GM12872 (cell line): Measurements from ENCODE around the gene SASH3.

Source experiments
- TF ChIP-seq, protein P1 (sequence below): IDR thresholded peaks from 3 replicates; pipeline ENCODE4 v1.5.1; 2011; ENCODE audit warnings: low read depth, mild to moderate bottlenecking, low read length, moderate library complexity; ENCODE audit not compliant: insufficient read depth

The SASH3 gene

DNA sequence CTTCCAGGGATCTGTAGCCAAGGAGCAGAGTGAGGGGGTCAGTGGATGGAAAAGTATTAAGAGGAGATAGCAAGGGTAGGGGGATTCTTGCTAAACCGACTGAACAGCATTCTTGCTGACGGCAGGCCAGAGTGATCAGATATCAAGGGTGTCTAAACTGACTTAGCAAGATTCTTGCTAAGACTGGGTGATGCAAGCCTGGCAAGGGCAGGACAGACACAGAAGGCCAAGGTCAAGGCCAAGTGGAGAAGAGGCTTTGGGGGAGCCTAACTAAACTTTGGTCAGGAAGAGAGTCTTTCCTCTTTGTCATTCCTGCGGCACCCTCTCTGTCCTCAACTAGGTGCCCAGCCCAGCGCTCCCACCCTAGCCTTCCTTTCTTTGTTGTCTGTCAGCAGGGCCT is 40.2 kb upstream of the SASH3 start:
- TF ChIP-seq, protein P1, sequence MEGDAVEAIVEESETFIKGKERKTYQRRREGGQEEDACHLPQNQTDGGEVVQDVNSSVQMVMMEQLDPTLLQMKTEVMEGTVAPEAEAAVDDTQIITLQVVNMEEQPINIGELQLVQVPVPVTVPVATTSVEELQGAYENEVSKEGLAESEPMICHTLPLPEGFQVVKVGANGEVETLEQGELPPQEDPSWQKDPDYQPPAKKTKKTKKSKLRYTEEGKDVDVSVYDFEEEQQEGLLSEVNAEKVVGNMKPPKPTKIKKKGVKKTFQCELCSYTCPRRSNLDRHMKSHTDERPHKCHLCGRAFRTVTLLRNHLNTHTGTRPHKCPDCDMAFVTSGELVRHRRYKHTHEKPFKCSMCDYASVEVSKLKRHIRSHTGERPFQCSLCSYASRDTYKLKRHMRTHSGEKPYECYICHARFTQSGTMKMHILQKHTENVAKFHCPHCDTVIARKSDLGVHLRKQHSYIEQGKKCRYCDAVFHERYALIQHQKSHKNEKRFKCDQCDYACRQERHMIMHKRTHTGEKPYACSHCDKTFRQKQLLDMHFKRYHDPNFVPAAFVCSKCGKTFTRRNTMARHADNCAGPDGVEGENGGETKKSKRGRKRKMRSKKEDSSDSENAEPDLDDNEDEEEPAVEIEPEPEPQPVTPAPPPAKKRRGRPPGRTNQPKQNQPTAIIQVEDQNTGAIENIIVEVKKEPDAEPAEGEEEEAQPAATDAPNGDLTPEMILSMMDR = no peak

DNA sequence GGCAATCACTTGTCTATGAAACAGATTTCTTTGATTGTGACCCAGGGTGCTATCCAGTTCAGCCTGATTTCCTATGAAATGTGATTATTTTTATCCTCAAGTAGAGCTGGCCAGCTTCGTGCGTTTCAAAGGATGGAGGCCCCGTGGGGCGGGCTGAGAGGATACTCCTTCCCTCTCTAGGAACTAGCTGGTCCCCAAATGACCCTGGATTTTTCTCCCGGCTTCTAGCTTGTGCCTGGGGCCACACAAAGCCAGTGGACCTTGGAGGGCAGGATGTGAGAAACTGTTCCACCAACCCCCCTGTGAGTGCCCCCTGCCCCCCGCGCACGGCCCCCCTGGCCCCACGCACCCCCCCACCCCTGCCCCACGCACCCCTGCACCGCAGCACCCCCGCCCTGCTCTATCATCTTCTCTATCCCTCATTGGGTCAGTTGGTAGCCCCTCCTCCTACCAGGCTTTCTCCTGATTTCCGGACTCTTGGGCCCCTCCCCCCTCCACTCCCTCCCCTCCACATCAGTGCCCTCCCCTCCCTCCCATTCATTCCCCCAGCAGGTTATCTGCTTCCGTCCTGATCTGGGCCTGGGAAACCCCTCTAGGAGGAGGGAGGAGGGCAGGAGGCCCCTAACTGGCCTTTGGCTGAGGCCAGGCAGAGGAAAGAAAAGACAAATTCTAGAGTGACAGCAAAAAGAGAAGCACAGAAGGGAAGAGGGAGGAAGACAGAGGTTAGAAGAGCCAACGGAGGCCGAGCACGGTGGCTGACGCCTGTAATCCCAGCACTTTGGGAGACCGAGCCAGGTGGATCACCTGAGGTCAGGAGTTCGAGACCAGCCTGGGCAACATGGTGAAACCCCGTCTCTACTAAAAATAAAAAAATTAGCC is 37.6 kb upstream of the SASH3 start:
- TF ChIP-seq, protein P1 = no peak

DNA sequence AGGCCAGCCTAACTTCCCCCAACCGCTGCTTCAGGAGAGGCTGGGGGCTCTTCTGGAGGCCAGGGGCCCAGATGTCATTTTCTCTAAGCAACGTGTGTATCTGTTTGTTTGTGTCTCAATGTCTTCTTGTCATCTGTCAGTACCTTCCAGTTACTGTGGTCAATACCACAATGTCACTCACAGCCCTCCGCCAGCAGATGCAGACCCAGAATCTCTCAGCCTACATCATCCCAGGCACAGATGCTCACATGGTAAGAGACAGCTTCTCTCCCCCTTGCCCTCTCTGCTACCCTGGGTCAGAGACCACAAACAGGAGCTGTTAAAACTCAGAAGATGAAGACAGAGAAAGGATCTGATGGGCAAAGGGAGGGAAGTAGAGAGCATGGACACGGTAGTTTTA is 35.9 kb upstream of the SASH3 start:
- TF ChIP-seq, protein P1 = no peak

DNA sequence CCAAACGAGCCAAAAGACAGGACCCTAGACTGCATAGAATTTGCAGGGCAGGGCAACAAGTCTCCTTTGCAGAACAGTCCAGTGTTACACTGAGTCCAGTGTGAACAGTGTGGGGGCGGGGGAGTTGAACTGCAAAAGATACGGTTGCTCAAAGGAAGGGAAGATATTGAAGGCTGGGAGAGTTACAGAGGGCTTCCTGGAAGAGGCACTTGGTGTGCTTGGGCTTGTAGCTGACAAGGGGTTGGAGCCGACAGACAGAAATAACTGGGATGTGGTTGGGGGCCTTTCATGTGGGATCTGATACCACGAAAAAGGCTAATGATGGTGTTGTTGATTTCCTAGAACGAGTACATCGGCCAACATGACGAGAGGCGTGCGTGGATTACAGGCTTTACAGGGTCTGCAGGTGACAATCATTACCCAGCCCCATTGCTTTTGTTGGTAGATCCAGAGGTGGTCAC is 34.9 kb upstream of the SASH3 start:
- TF ChIP-seq, protein P1 = no peak

DNA sequence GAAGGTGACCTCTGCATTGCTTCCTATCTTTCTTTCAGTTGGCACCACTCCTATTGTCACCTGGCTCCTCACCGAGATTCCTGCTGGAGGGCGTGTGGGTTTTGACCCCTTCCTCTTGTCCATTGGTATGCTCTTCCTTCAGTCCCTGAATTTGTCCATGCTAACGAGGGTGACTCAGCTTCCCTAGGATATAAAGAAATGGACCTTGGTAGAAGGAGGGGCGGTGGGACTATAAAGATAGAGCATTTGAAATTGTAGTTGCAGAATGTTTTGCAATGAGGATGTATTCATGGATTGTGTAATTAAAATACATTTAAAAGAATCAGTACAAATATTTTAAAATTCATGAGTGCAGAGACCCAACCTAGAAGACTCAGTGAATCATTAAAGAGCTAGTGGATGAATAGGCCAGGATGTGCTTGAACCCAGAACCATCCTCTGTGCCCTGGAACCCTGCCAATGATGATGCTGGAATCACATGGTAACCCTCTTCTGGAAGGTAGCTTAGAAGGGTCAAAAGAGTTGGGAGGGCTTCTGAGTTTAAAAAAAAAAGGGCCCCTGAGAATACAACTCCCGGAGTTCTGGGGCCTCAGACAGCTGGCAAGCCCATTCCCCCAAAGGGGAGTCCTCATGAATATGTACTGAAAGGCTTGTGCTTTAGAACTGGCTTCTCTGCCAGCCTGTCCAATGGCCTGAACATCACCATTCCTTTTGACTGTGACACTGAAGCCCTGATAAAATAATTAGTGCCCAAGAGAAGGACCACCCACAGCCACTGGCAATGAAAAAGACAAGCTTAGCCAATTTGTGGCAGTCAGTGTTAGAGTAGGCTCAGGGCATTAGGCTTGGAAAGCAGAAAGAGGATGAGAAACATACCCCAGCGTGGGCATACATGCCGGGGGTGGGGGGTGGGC is 32.9 kb upstream of the SASH3 start:
- TF ChIP-seq, protein P1 = no peak

DNA sequence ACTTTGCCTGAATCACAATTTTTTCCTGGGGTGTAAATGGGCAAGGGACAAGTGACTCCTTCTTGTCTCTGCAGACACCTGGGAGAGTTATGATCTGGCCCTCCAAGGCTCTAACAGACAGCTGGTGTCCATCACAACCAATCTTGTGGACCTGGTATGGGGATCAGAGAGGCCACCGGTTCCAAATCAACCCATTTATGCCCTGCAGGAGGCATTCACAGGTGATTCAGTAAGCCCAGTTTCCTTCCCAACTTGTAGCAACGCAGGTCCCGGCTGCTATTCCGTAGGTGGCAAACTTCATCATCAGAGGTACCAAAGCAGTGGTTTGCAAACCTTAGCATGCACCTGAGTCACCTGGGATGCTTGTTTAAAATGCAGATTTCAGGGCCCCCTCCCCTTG is 32.2 kb upstream of the SASH3 start:
- TF ChIP-seq, protein P1 = no peak

DNA sequence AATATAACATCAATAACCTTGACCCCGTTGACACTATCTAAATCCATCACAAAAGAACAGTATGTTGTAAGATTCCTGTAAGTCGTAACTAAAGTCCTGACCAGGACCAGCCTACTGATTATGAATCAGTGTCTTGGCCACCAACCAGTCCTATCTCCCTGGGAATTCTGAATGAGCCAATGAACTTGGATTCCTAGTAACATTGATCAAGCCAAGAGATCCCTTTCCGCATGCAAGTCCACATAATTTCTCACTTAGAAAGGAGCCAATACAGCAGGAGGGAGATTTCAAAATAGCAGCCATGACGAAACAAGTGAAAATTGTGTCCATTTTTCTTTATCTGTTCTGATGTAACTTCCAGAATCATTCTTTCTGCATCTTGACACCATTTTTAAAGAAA is 31.4 kb upstream of the SASH3 start:
- TF ChIP-seq, protein P1 = no peak
